ENCODE data around the gene NSUN2. TPM values are rescaled to one million over a fixed set of nuclear protein-coding genes. Genes with fewer than 3 reads are reported as not detected.

NSUN2 gene
- total RNA-seq, 3 donors from 2014 or later, result 50.3 to 54.3 (median 52.5) TPM

- TF ChIP-seq, protein P1, sequence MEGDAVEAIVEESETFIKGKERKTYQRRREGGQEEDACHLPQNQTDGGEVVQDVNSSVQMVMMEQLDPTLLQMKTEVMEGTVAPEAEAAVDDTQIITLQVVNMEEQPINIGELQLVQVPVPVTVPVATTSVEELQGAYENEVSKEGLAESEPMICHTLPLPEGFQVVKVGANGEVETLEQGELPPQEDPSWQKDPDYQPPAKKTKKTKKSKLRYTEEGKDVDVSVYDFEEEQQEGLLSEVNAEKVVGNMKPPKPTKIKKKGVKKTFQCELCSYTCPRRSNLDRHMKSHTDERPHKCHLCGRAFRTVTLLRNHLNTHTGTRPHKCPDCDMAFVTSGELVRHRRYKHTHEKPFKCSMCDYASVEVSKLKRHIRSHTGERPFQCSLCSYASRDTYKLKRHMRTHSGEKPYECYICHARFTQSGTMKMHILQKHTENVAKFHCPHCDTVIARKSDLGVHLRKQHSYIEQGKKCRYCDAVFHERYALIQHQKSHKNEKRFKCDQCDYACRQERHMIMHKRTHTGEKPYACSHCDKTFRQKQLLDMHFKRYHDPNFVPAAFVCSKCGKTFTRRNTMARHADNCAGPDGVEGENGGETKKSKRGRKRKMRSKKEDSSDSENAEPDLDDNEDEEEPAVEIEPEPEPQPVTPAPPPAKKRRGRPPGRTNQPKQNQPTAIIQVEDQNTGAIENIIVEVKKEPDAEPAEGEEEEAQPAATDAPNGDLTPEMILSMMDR (IDR thresholded peaks at IDR 0.05), result no peak
- DNase-seq, result no peak
- intact Hi-C loops (cut with DNase I, micrococcal nuclease), result no loop called here
- Histone ChIP-seq H3K4me3 (no peak overlapping the region), H3K9me3 (no peaks in the 10 kb centered on the region), H3K36me3 (ENCODE audit: low read depth) (no peaks in the 10 kb centered on the region), H3K4me1 (ENCODE audit: low read depth) (peaks cover 4% of the 10 kb centered on the region)
- no peak for ATAC-seq
Observed at GRCh38 chr5:6626508-6626907, 6.3 kb downstream of the NSUN2 start.

DNA sequence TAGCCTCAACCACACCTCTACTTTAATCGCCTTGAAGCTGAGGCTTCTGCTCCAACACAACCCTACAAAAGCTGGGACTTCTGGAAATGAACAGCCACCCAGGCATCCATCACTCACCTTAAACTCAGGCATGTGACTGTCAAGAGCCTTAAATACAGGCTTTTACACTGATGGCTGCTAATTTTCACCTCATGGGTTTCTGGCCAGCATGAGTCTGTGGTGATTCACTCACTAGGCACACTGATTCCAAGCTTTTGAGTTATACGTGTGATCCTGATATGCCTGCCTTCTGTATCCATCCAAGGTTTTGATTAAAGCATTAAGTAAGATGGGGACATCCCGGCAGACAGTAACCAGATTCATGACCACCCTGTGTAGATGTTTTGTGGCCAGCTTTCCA, 8.9 kb downstream of the NSUN2 start:
- no peak overlapping the region for H3K4me3 ChIP-seq
- no peak for ATAC-seq
- DNase-seq, result no peak
- TF ChIP-seq, protein P1 (IDR thresholded peaks at IDR 0.05), result no peak
- H3K4me1 ChIP-seq (ENCODE audit: low read depth), result no peaks in the 10 kb centered on the region
- no peaks in the 10 kb centered on the region for H3K36me3 ChIP-seq (ENCODE audit: low read depth)
- intact Hi-C loops (cut with DNase I, micrococcal nuclease), result no loop called here
- no peaks in the 10 kb centered on the region for H3K9me3 ChIP-seq

DNA sequence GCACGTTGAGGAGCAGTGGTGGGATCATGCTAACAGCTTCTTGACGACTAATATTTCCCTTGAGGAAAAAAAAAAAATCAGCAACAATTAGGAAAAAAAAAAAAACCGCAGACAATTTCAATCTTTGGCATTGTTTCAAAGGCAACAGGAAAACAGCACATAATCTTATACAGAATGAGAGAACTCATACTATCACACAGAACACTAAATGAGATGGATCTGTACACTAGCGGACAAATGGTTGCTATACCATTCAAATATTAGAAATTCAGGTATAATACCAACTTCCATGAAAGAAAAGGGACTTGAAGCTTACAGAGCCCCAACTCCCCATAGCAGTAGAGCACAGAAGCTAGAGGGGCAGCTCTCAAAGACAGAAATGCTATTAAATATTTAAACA, 9.6 kb downstream of the NSUN2 start:
- Histone ChIP-seq H3K4me1 (ENCODE audit: low read depth) (no peaks in the 10 kb centered on the region), H3K36me3 (ENCODE audit: low read depth) (no peaks in the 10 kb centered on the region), H3K4me3 (no peak overlapping the region), H3K9me3 (no peaks in the 10 kb centered on the region)
- ATAC-seq (no peak), DNase-seq (no peak)
- TF ChIP-seq, protein P1 (IDR thresholded peaks at IDR 0.05), result no peak
- intact Hi-C loops (cut with DNase I, micrococcal nuclease), result no loop called here

DNA sequence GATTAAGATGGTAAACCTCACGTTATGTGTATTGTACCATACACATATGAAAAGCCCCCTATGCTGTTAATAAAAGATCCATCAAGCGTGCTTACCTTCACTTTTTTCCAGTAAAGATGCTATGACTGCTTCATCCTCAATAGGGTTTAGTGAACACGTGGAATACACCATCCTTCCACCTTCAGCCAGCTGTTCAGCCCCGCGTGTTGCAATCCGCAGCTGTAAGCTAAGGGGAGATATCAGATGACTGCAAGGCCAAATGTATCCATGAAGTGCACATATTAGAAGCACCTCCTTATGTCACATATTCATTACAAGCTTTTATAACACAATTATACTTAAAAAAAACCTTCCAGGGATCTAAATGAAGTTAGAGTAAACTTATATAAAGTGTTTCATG, 16.2 kb downstream of the NSUN2 start:
- Histone ChIP-seq H3K4me1 (ENCODE audit: low read depth) (no peaks in the 10 kb centered on the region), H3K9me3 (no peaks in the 10 kb centered on the region), H3K4me3 (no peak overlapping the region), H3K36me3 (ENCODE audit: low read depth) (no peaks in the 10 kb centered on the region)
- ATAC-seq (no peak), DNase-seq (no peak)
- intact Hi-C loops (cut with DNase I, micrococcal nuclease), result no loop called here
- TF ChIP-seq, protein P1 (IDR thresholded peaks at IDR 0.05), result no peak

DNA sequence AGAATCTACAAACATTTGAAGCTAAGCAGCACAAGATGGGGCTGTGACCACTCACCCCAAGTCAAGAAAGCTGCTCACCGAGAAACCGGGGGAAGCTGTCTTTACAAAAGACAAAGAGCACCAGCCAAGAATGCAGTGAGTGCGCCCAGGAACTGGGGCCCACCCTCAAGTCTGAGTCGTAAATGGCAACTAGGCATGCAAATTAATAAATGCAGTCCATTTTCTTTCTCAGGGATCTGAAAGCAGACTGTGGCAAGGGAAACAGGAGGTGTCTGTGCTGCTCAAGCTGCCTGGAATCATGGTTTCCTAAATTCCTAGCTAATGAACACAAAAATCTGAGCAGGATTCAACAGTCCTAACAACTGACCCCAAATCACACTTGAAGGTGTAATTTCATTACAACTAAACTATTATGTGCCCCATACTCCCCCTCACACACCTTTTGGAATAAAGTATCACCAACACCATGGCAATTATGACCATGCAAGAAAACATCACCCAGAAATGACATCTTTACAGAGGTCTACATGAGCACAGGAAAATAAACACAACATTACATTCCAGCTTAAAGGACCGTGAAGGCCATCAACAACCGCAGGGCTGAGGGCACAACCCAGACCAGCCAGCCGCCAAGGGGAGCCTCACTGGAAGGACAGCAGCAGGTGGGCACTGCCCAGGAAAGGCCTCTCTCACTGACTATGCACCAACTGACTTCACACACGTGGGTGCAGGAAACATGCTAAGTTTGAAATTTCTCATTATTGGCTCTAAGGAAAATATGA, 17.6 kb downstream of the NSUN2 start:
- intact Hi-C loops (cut with DNase I, micrococcal nuclease), result no loop called here
- Histone ChIP-seq H3K36me3 (ENCODE audit: low read depth) (no peaks in the 10 kb centered on the region), H3K4me1 (ENCODE audit: low read depth) (no peaks in the 10 kb centered on the region), H3K4me3 (no peak overlapping the region), H3K9me3 (no peaks in the 10 kb centered on the region)
- ATAC-seq (no peak), DNase-seq (no peak)
- TF ChIP-seq, protein P1 (IDR thresholded peaks at IDR 0.05), result no peak
